ENCODE data around the gene VAMP1. TPM values are rescaled to one million over a fixed set of nuclear protein-coding genes. Genes with fewer than 3 reads are reported as not detected.
A peak's percentile ranks its signal among the peaks of the same experiment; 100 is the strongest.

Gene VAMP1
- total and polyA plus RNA-seq, 9 of the 15 experiments (the other 6 are each of a cell fraction or from before 2014, with no cell fraction given), result 0.76 to 13.2 (median 4.2) TPM

- CTCF ChIA-PET (ENCODE audit: low intra/inter-chr PET ratio), result no interaction called here
- H3K27ac ChIP-seq (ENCODE audit: extremely low read depth, low read depth, low read length), result no peak overlapping the region
Measured at GRCh38 chr12:6442836-6443235, 27.6 kb downstream of the VAMP1 start.

GRCh38 chr12:6440391-6440790, 30.1 kb downstream of the VAMP1 start:
- no peak for ATAC-seq
- Histone ChIP-seq H3K4me2 (ENCODE audit: insufficient read depth, low read length) (no peak overlapping the region), H3K9me3 (replicated peaks; ENCODE audit: control insufficient read depth, insufficient read depth, low read depth, low read length) (no peaks in the 10 kb centered on the region), H3K36me3 (ENCODE audit: control insufficient read depth, insufficient read depth, low read length) (no peaks in the 10 kb centered on the region), H3K9ac (ENCODE audit: insufficient read depth in 1 of 2, low read depth in 2 of 2, low read length in 2 of 2) (no peak overlapping the region), H4K20me1 (replicated peaks; ENCODE audit: control insufficient read depth, insufficient read depth, low read length) (no peaks in the 10 kb centered on the region), H3K79me2 (ENCODE audit: control insufficient read depth, insufficient read depth, low read length) (no peaks in the 10 kb centered on the region), H2AFZ (ENCODE audit: low read depth, low read length) (no peak overlapping the region), H3K27me3 (ENCODE audit: control insufficient read depth in 2 of 2, insufficient read depth in 2 of 2, low read length in 2 of 2) (peaks cover 0 to 7% of the 10 kb centered on the region in 2 experiments; a peak in 4 of 5 replicates), H3K4me3 (no peak overlapping the region), H3K4me1 (replicated peaks in 1 of 2; ENCODE audit: control insufficient read depth in 2 of 2, insufficient read depth in 2 of 2, low read length in 2 of 2) (no peaks in the 10 kb centered on the region; a peak in 1 of 5 replicates), H3K27ac (ENCODE audit: extremely low read depth, low read depth, low read length) (no peak overlapping the region), H3K9me1 (ENCODE audit: control insufficient read depth, insufficient read depth, low read length) (no peaks in the 10 kb centered on the region)
- DNase-seq (ENCODE audit: extremely low read depth in 1 of 4, low spot score in 3 of 4), result no peak
- FAIRE-seq, result no peak
- POLR2A ChIA-PET, result interaction anchor here (1.2 to 2.5 kb wide), 2 partner anchors 12 to 23 kb away, joined by 3 to 14 read pairs; partner anchors contain the start of gene TAPBPL
- CTCF ChIA-PET (ENCODE audit: low intra/inter-chr PET ratio), result no interaction called here
- in situ Hi-C loops (cut with MboI), result no loop called here
- intact Hi-C loops (cut with micrococcal nuclease), result no loop called here
- BruUV-seq (replicated peaks), result no TSS peak
- 20% methylated on average over 1 of the region's 1 CpG for WGBS (ENCODE audit: insufficient coverage, low coverage, missing lambda C conversion rate)
- no peak for TF ChIP-seq ZNF778 (CRISPR knock-in tag; IDR thresholded peaks at IDR 0.05)
- TF ChIP-seq ZNF3 (CRISPR knock-in tag; IDR thresholded peaks at IDR 0.05), result no peak
- TF ChIP-seq ZNF551 (CRISPR knock-in tag; IDR thresholded peaks at IDR 0.05), result no peak
- no peak for TF ChIP-seq DLX4 (CRISPR knock-in tag; IDR thresholded peaks at IDR 0.05)
- no peak for TF ChIP-seq ZNF395 (CRISPR knock-in tag; IDR thresholded peaks at IDR 0.05)
- no peak for TF ChIP-seq ZBTB12 (CRISPR knock-in tag; IDR thresholded peaks at IDR 0.05)
- no peak for TF ChIP-seq U2AF2 (optimal IDR thresholded peaks at IDR 0.05; ENCODE audit: low read depth, low read length)

More at GRCh38 chr12:6442836-6443235, 27.6 kb downstream of the VAMP1 start:
- BruUV-seq (replicated peaks), result no TSS peak
- H3K36me3 ChIP-seq (ENCODE audit: control insufficient read depth, insufficient read depth, low read length), result no peaks in the 10 kb centered on the region
- DNase-seq (ENCODE audit: extremely low read depth in 1 of 4, low spot score in 3 of 4) (no peak), FAIRE-seq (no peak), ATAC-seq (no peak)
- no peaks in the 10 kb centered on the region for H4K20me1 ChIP-seq (replicated peaks; ENCODE audit: control insufficient read depth, insufficient read depth, low read length)
- intact Hi-C loops (cut with micrococcal nuclease) (no loop called here), in situ Hi-C loops (cut with MboI) (no loop called here)
- TF ChIP-seq CEBPG (CRISPR knock-in tag; IDR thresholded peaks at IDR 0.05) (no peak), CEBPG (tag; conservative IDR thresholded peaks at IDR 0.05 in 1 of 2, IDR thresholded peaks at IDR 0.05 in 1 of 2) (peak in 1 of 2 experiments; percentile 40; a peak in 1 of 4 replicates), MYNN (IDR thresholded peaks at IDR 0.05) (no peak), MYNN (CRISPR knock-in tag; IDR thresholded peaks at IDR 0.05) (no peak), MYBL2 (IDR thresholded peaks at IDR 0.05; ENCODE audit: low read depth) (no peak), MYBL2 (CRISPR knock-in tag; IDR thresholded peaks at IDR 0.05; ENCODE audit: borderline replicate concordance) (no peak), ATF3 (IDR thresholded peaks at IDR 0.05) (peak; percentile 56), ATF3 (CRISPR knock-in tag; conservative IDR thresholded peaks at IDR 0.05) (no peak)
- no peaks in the 10 kb centered on the region for H3K9me1 ChIP-seq (ENCODE audit: control insufficient read depth, insufficient read depth, low read length)
- H3K4me1 ChIP-seq (replicated peaks in 1 of 2; ENCODE audit: control insufficient read depth in 2 of 2, insufficient read depth in 2 of 2, low read length in 2 of 2), result no peaks in the 10 kb centered on the region; a peak in 1 of 5 replicates
- no peak overlapping the region for H3K9ac ChIP-seq (ENCODE audit: insufficient read depth in 1 of 2, low read depth in 2 of 2, low read length in 2 of 2)
- WGBS (ENCODE audit: insufficient coverage, low coverage, missing lambda C conversion rate), result 60% methylated on average over 7 of the region's 9 CpGs
- no peak overlapping the region for H2AFZ ChIP-seq (ENCODE audit: low read depth, low read length)
- no peaks in the 10 kb centered on the region for H3K9me3 ChIP-seq (replicated peaks; ENCODE audit: control insufficient read depth, insufficient read depth, low read depth, low read length)
- H3K27me3 ChIP-seq (ENCODE audit: control insufficient read depth in 2 of 2, insufficient read depth in 2 of 2, low read length in 2 of 2), result peaks cover 0 to 9% of the 10 kb centered on the region in 2 experiments; a peak in 4 of 5 replicates
- no peaks in the 10 kb centered on the region for H3K79me2 ChIP-seq (ENCODE audit: control insufficient read depth, insufficient read depth, low read length)
- POLR2A ChIA-PET, result no interaction called here
- no peak overlapping the region for H3K4me2 ChIP-seq (ENCODE audit: insufficient read depth, low read length)
- no peak overlapping the region for H3K4me3 ChIP-seq
